RWPE2 (cell line): ENCODE results near the gene LRRC26.
A peak's percentile ranks its signal among the peaks of the same experiment; 100 is the strongest.

ENCODE experiments used
- ATAC-seq: fragments of 200-7000 bp; cut with Tn5 transposase; 3 replicates; pipeline ENCODE4 v1.9.1; 2021; ENCODE audit warnings: low read depth
- DNase-seq: peaks from one replicate; pipeline ENCODE4 v3.0.0-alpha.2; 2020; ENCODE audit warnings: low spot score
- H3K27ac ChIP-seq: fragments of 450-650 bp; 2 replicates; pipeline ENCODE4 v1.5.1; 2017; ENCODE audit warnings: mild to moderate bottlenecking; ENCODE audit not compliant: poor library complexity, severe bottlenecking
- H3K27me3 ChIP-seq: fragments of 250-450 bp; sonication (Bioruptor Pico); 2 replicates; pipeline ENCODE4 v1.5.1; 2021; ENCODE audit warnings: mild to moderate bottlenecking, moderate library complexity; ENCODE audit not compliant: insufficient read depth, poor library complexity, severe bottlenecking
- H3K36me3 ChIP-seq: fragments of 250-450 bp; sonication (Bioruptor Pico); 2 replicates; pipeline ENCODE4 v1.5.1; 2020; ENCODE audit warnings: low read depth, mild to moderate bottlenecking, moderate library complexity
- H3K4me1 ChIP-seq: fragments of 250-450 bp; sonication (Bioruptor Pico); 2 replicates; pipeline ENCODE4 v1.5.1; 2021; ENCODE audit warnings: mild to moderate bottlenecking, moderate library complexity; ENCODE audit not compliant: insufficient read depth, poor library complexity, severe bottlenecking
- H3K4me3 ChIP-seq: fragments of 250-450 bp; sonication (Bioruptor Pico); 2 replicates; pipeline ENCODE4 v1.5.1; 2021; ENCODE audit warnings: mild to moderate bottlenecking, moderate library complexity; ENCODE audit not compliant: severe bottlenecking
- H3K9me3 ChIP-seq: fragments of 250-450 bp; sonication (Bioruptor Pico); 2 replicates; pipeline ENCODE4 v1.5.1; 2021; ENCODE audit warnings: mild to moderate bottlenecking, moderate library complexity; ENCODE audit not compliant: severe bottlenecking
- TF ChIP-seq, protein P1 (sequence below): fragments of 450-650 bp; IDR thresholded peaks from one replicate; pipeline ENCODE4 v1.5.1; 2017; ENCODE audit warnings: mild to moderate bottlenecking, moderate library complexity; ENCODE audit not compliant: poor library complexity, severe bottlenecking

The LRRC26 gene

DNA sequence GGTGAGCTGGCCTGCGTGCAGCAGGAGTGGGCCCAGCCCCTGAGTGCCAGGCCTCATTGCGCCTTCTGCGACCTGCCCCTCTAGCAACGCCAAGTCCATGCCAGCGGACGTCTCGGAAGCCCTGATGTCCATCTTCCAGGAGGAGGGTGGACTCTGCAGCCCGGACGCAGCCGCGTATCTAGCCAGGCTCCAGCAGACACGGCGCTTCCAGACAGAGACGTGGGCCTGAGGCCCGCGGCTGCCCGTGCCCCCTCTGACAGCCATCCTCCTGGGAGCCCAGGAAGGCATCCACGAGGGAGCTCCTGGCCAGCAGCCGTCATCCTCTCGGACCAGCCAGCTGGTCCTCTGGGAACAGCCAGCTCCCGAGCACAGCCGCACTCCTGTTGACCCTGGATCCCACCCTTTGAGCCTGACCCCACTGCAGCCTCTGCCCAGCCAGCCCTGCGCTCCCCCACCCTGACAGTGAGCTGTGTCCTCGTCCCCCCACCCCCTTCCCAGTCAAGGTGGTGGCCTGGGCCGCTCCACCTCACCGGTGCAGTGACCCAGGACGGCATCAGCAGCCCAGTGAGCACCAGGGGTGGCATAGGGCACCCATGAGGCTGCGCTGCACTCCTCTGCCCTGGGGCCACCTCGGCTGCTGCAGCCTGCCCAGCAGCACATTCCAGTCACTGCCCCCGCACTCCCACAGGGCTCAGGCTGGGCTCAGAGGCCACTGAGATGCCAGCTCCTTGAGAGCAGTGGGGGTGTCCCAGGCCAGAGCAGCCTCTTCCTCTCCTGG is 46.5 kb upstream of the LRRC26 start:
- Histone ChIP-seq H3K4me1 (peaks cover 5% of the 10 kb centered on the region), H3K36me3 (0 out of 2 replicates have a peak, but pooled peaks cover 2% of the 10 kb centered on the region), H3K27me3 (no peaks in the 10 kb centered on the region), H3K27ac (peak overlapping the region; percentile 42), H3K4me3 (no peak overlapping the region), H3K9me3 (no peaks in the 10 kb centered on the region)
- TF ChIP-seq, protein P1, sequence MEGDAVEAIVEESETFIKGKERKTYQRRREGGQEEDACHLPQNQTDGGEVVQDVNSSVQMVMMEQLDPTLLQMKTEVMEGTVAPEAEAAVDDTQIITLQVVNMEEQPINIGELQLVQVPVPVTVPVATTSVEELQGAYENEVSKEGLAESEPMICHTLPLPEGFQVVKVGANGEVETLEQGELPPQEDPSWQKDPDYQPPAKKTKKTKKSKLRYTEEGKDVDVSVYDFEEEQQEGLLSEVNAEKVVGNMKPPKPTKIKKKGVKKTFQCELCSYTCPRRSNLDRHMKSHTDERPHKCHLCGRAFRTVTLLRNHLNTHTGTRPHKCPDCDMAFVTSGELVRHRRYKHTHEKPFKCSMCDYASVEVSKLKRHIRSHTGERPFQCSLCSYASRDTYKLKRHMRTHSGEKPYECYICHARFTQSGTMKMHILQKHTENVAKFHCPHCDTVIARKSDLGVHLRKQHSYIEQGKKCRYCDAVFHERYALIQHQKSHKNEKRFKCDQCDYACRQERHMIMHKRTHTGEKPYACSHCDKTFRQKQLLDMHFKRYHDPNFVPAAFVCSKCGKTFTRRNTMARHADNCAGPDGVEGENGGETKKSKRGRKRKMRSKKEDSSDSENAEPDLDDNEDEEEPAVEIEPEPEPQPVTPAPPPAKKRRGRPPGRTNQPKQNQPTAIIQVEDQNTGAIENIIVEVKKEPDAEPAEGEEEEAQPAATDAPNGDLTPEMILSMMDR = no peak
- DNase-seq (no peak), ATAC-seq (no peak)

DNA sequence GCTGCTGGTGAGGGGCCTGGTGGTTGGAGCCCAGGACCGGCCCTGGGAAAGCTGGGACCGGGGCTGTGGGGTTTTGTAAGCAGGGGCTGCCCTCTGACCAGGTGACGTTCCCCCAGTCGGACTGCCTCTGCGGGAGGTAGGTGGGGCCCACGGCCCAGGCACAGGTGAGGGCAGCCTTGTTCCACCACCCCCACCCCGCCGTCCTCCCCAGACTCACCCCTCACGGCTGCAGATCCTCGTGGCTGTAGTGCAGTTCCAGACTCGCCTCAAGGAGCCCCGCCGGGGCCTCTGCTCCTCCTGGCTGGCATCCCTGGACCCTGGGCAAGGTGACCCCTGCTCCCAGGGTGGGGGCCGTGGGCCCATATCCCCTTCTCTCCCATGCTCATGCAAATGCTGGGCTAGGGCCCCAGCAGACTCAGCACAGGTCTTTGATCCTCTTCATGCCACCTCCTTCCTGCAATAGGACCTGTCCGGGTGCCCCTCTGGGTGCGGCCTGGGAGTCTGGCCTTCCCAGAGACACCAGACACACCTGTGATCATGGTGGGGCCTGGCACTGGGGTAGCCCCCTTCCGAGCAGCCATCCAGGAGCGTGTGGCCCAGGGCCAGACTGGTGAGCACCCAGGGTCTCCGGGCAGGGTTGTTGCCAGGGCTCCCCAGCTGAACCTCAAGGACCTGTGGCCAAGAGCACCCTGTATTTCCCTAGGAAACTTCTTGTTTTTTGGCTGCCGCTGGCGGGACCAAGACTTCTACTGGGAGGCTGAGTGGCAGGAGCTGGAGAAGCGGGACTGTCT is 45.5 kb upstream of the LRRC26 start:
- no peak overlapping the region for H3K4me3 ChIP-seq
- no peak for DNase-seq
- H3K27me3 ChIP-seq = no peaks in the 10 kb centered on the region
- H3K36me3 ChIP-seq = peaks cover 4% of the 10 kb centered on the region; the same call in 1 of the 2 replicates
- ATAC-seq = no peak
- H3K27ac ChIP-seq = no peak overlapping the region
- peaks cover 5% of the 10 kb centered on the region for H3K4me1 ChIP-seq
- TF ChIP-seq, protein P1 = no peak
- H3K9me3 ChIP-seq = no peaks in the 10 kb centered on the region

DNA sequence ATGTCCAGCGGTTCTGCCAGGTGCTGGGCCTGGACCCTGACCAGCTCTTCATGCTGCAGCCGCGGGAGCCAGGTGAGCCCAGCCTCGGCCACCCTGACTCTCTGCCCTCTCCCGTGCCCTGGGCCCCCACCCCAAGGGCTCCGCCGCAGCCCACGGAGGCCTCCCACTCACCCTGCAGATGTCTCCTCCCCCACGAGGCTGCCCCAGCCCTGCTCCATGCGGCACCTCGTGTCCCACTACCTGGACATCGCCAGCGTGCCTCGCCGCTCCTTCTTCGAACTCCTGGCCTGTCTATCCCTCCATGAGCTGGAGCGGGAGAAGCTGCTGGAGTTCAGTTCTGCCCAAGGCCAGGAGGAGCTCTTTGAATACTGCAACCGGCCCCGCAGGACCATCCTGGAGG is 44.8 kb upstream of the LRRC26 start:
- Histone ChIP-seq H3K4me3 (no peak overlapping the region), H3K36me3 (peaks cover 6% of the 10 kb centered on the region; the same call in 1 of the 2 replicates), H3K27ac (no peak overlapping the region), H3K4me1 (peaks cover 5% of the 10 kb centered on the region), H3K27me3 (no peaks in the 10 kb centered on the region), H3K9me3 (no peaks in the 10 kb centered on the region)
- no peak for ATAC-seq
- TF ChIP-seq, protein P1 = no peak
- no peak for DNase-seq

DNA sequence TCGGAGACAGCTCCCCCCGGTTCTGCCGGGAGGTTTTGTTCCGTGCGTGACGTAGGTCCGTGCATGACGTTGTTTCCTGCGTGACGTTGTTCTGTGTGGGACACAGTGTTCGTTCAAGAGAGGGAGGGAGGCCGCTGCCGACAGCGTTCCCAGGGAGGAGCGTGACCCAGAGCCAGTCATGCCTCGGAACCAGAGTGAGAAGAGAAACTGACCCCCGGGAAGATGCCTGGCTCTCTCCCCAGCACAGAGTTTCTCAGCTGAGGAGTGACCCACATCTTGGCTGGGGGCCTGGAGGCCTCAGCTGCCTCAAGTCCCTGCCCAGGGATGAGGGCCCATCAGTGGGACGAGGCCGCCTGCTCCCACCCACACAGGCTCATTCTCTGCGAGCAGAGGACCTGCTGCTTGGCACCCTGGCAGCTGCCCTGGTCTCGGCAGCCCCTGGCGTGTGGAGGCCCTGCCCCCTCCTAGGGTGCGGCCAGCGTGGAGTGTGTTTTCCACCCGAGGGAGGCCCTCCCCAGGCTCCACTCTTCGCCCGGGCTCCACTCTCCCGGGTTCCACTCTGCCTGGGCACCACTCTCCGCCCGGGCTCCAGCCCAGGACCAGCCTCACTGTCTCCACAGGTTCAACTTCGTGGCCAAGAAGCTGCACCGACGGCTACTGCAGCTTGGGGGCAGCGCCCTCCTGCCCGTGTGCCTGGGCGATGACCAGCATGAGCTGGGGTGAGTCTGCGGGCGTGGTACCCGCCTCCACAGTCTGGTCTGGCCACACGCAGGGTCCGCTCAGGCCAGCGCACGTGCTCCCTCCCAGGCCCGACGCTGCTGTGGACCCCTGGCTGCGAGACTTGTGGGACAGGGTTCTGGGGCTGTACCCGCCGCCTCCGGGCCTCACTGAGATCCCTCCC is 43.6 kb upstream of the LRRC26 start:
- H3K4me3 ChIP-seq = no peak overlapping the region
- no peaks in the 10 kb centered on the region for H3K4me1 ChIP-seq
- no peaks in the 10 kb centered on the region for H3K9me3 ChIP-seq
- H3K27ac ChIP-seq = no peak overlapping the region
- peaks cover 7% of the 10 kb centered on the region; the same call in 1 of the 2 replicates for H3K36me3 ChIP-seq
- TF ChIP-seq, protein P1 = peak; percentile 20
- no peak for ATAC-seq
- H3K27me3 ChIP-seq = no peaks in the 10 kb centered on the region
- no peak for DNase-seq
